IPS DF 6.9 (cell line): ENCODE data around the gene SYPL2.

Experiments
- DNase-seq: peaks from one replicate; pipeline ENCODE4 v3.0.0-alpha.2; 2013; ENCODE audit warnings: low read depth, low spot score
- H3K27ac ChIP-seq: one replicate; pipeline ENCODE4 v1.5.1; 2013; ENCODE audit warnings: low read length, control low read depth
- H3K27me3 ChIP-seq: 2 replicates; pipeline ENCODE4 v1.6.1; 2013; ENCODE audit warnings: mild to moderate bottlenecking, low read length; ENCODE audit not compliant: control insufficient read depth, insufficient read depth
- H3K36me3 ChIP-seq: 2 replicates; pipeline ENCODE4 v1.6.1; 2013; ENCODE audit warnings: low read length; ENCODE audit not compliant: control insufficient read depth, insufficient read depth
- H3K4me1 ChIP-seq: 2 replicates; pipeline ENCODE4 v1.6.1; 2013; ENCODE audit warnings: low read length; ENCODE audit not compliant: control insufficient read depth, insufficient read depth
- H3K4me3 ChIP-seq: 2 replicates; pipeline ENCODE4 v1.5.1; 2013; ENCODE audit warnings: mild to moderate bottlenecking, low read length
- H3K9me3 ChIP-seq: 2 replicates; pipeline ENCODE4 v1.6.1; 2013; ENCODE audit warnings: low read length, inconsistent platforms; ENCODE audit not compliant: control insufficient read depth, insufficient read depth
- WGBS: extraction: QIAGEN DNeasy Blood & Tissue Kit; methylation state at CpG from one replicate; pipeline ENCODE4 v1.1.7; 2013; ENCODE audit warnings: mixed read lengths, missing lambda C conversion rate; ENCODE audit not compliant: insufficient read length, insufficient coverage; 5-methylcytosine and 5-hydroxymethylcytosine counted together

The SYPL2 gene

GRCh38 chr1:109528712-109529111, 62.4 kb downstream of the SYPL2 start:
- Histone ChIP-seq H3K27ac (no peak overlapping the region), H3K4me1 (no peaks in the 10 kb centered on the region), H3K27me3 (no peaks in the 10 kb centered on the region), H3K36me3 (no peaks in the 10 kb centered on the region), H3K9me3 (no peaks in the 10 kb centered on the region), H3K4me3 (no peak overlapping the region)
- DNase-seq, result no peak
- no CpG with 5 or more reads among the region's 3 CpGs for WGBS

GRCh38 chr1:109529881-109530456, 63.6 kb downstream of the SYPL2 start:
- Histone ChIP-seq H3K4me1 (no peaks in the 10 kb centered on the region), H3K27me3 (no peaks in the 10 kb centered on the region), H3K36me3 (no peaks in the 10 kb centered on the region), H3K9me3 (no peaks in the 10 kb centered on the region), H3K4me3 (no peak overlapping the region), H3K27ac (no peak overlapping the region)
- no CpG with 5 or more reads among the region's 8 CpGs for WGBS
- no peak for DNase-seq

GRCh38 chr1:109530457-109531087, 64.2 kb downstream of the SYPL2 start:
- no peak for DNase-seq
- H3K27ac ChIP-seq, result no peak overlapping the region
- no peaks in the 10 kb centered on the region for H3K4me1 ChIP-seq
- no peaks in the 10 kb centered on the region for H3K9me3 ChIP-seq
- no CpG with 5 or more reads among the region's 13 CpGs for WGBS
- H3K4me3 ChIP-seq, result no peak overlapping the region
- no peaks in the 10 kb centered on the region for H3K36me3 ChIP-seq
- H3K27me3 ChIP-seq, result no peaks in the 10 kb centered on the region

DNA sequence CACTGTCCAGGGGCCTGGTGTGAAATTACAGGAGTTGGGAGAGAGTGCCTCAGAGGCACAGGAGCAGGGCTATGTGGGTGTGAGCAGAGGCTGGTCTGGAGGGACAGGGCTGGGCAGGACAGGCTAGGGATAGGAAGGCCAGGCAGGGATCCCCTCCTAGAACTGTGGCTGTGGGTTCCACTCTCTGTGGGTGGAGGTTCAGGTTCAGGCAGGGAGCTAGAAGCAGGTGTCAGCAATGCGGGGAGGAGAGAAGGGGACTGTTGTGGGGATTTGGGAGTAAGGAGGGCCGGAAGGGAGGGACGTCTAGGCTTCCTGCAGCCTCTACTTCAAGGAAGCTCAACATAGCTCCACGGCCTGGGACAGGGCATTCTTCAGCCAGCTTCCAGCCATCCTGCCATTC, 65.0 kb downstream of the SYPL2 start:
- Histone ChIP-seq H3K27me3 (no peaks in the 10 kb centered on the region), H3K4me1 (no peaks in the 10 kb centered on the region), H3K4me3 (no peak overlapping the region), H3K27ac (no peak overlapping the region), H3K36me3 (no peaks in the 10 kb centered on the region), H3K9me3 (no peaks in the 10 kb centered on the region)
- no peak for DNase-seq
- WGBS, result no CpG with 5 or more reads among the region's 4 CpGs
